RWPE2 (cell line): ENCODE results near the gene OCRL.

Experiments used
- ATAC-seq: fragments of 200-7000 bp; cut with Tn5 transposase; 3 replicates; pipeline ENCODE4 v1.9.1; 2021; ENCODE audit warnings: low read depth
- DNase-seq: peaks from one replicate; pipeline ENCODE4 v3.0.0-alpha.2; 2020; ENCODE audit warnings: low spot score
- H3K27ac ChIP-seq: fragments of 450-650 bp; 2 replicates; pipeline ENCODE4 v1.5.1; 2017; ENCODE audit warnings: mild to moderate bottlenecking; ENCODE audit not compliant: poor library complexity, severe bottlenecking
- H3K27me3 ChIP-seq: fragments of 250-450 bp; sonication (Bioruptor Pico); 2 replicates; pipeline ENCODE4 v1.5.1; 2021; ENCODE audit warnings: mild to moderate bottlenecking, moderate library complexity; ENCODE audit not compliant: insufficient read depth, poor library complexity, severe bottlenecking
- H3K36me3 ChIP-seq: fragments of 250-450 bp; sonication (Bioruptor Pico); 2 replicates; pipeline ENCODE4 v1.5.1; 2020; ENCODE audit warnings: low read depth, mild to moderate bottlenecking, moderate library complexity
- H3K4me1 ChIP-seq: fragments of 250-450 bp; sonication (Bioruptor Pico); 2 replicates; pipeline ENCODE4 v1.5.1; 2021; ENCODE audit warnings: mild to moderate bottlenecking, moderate library complexity; ENCODE audit not compliant: insufficient read depth, poor library complexity, severe bottlenecking
- H3K4me3 ChIP-seq: fragments of 250-450 bp; sonication (Bioruptor Pico); 2 replicates; pipeline ENCODE4 v1.5.1; 2021; ENCODE audit warnings: mild to moderate bottlenecking, moderate library complexity; ENCODE audit not compliant: severe bottlenecking
- H3K9me3 ChIP-seq: fragments of 250-450 bp; sonication (Bioruptor Pico); 2 replicates; pipeline ENCODE4 v1.5.1; 2021; ENCODE audit warnings: mild to moderate bottlenecking, moderate library complexity; ENCODE audit not compliant: severe bottlenecking
- CTCF ChIP-seq: fragments of 450-650 bp; IDR thresholded peaks from one replicate; pipeline ENCODE4 v1.5.1; 2017; ENCODE audit warnings: mild to moderate bottlenecking, moderate library complexity; ENCODE audit not compliant: poor library complexity, severe bottlenecking

Gene OCRL

GRCh38 chrX:129574214-129574613 is 34.2 kb downstream of the OCRL start:
- H3K27me3 ChIP-seq = no peaks in the 10 kb centered on the region
- H3K4me1 ChIP-seq = no peaks in the 10 kb centered on the region
- DNase-seq (no peak), ATAC-seq (no peak)
- peaks cover 19% of the 10 kb centered on the region for H3K36me3 ChIP-seq
- no peak overlapping the region for H3K27ac ChIP-seq
- no peaks in the 10 kb centered on the region for H3K9me3 ChIP-seq
- no peak overlapping the region for H3K4me3 ChIP-seq
- TF ChIP-seq CTCF = no peak

GRCh38 chrX:129576539-129576938 is 36.5 kb downstream of the OCRL start:
- H3K36me3 ChIP-seq = peaks cover 21% of the 10 kb centered on the region
- no peak overlapping the region for H3K4me3 ChIP-seq
- H3K27me3 ChIP-seq = no peaks in the 10 kb centered on the region
- no peak overlapping the region for H3K27ac ChIP-seq
- no peak for TF ChIP-seq CTCF
- ATAC-seq (no peak), DNase-seq (no peak)
- no peaks in the 10 kb centered on the region for H3K9me3 ChIP-seq
- H3K4me1 ChIP-seq = no peaks in the 10 kb centered on the region

GRCh38 chrX:129577473-129577872 is 37.4 kb downstream of the OCRL start:
- Histone ChIP-seq H3K36me3 (peaks cover 25% of the 10 kb centered on the region), H3K27ac (no peak overlapping the region), H3K27me3 (no peaks in the 10 kb centered on the region), H3K4me3 (no peak overlapping the region), H3K4me1 (no peaks in the 10 kb centered on the region), H3K9me3 (no peaks in the 10 kb centered on the region)
- DNase-seq (no peak), ATAC-seq (peak; percentile 56)
- TF ChIP-seq CTCF = no peak

- H3K4me3 ChIP-seq = no peak overlapping the region
- H3K27ac ChIP-seq = no peak overlapping the region
- TF ChIP-seq CTCF = no peak
- no peaks in the 10 kb centered on the region for H3K9me3 ChIP-seq
- no peak for DNase-seq
- H3K27me3 ChIP-seq = no peaks in the 10 kb centered on the region
- ATAC-seq = no peak
- H3K4me1 ChIP-seq = no peaks in the 10 kb centered on the region
- peaks cover 26% of the 10 kb centered on the region for H3K36me3 ChIP-seq
Observed at GRCh38 chrX:129577877-129578276, 37.8 kb downstream of the OCRL start.

- Histone ChIP-seq H3K27ac (no peak overlapping the region), H3K4me1 (no peaks in the 10 kb centered on the region), H3K36me3 (peaks cover 12% of the 10 kb centered on the region), H3K4me3 (no peak overlapping the region), H3K27me3 (no peaks in the 10 kb centered on the region), H3K9me3 (no peaks in the 10 kb centered on the region)
- no peak for TF ChIP-seq CTCF
- DNase-seq (no peak), ATAC-seq (no peak)
Observed at GRCh38 chrX:129581904-129582303, 41.8 kb downstream of the OCRL start.
